CD4-positive, alpha-beta memory T cell (primary cell): Measurements from ENCODE around the gene RXFP4. TPM values are rescaled to one million over a fixed set of nuclear protein-coding genes. Genes with fewer than 3 reads are reported as not detected.

Source experiments
- CTCF ChIA-PET: fragments of 350-600 bp; sonication (Branson Sonifier 250); formaldehyde crosslinking; loops from one replicate; lab custom pipeline; 2021; ENCODE audit warnings: inconsistent platforms; ENCODE audit not compliant: partially characterized antibody; lab: Charles Lee
- POLR2A ChIA-PET: fragments of 350-600 bp; sonication (Branson Sonifier 250); formaldehyde crosslinking; loops from one replicate; lab custom pipeline; 2021; ENCODE audit not compliant: partially characterized antibody; lab: Charles Lee
- DNase-seq, 5 donors: peaks; one replicate each; pipeline versions ENCODE4 v3.0.0 to v3.0.0-alpha.2; 2020 to 2022; ENCODE audit warnings: mixed read lengths in 1 of 5
- H3K27ac ChIP-seq: one replicate; pipeline ENCODE4 v1.7.0; 2013; ENCODE audit warnings: low read depth, low read length
- H3K27me3 ChIP-seq: 2 replicates; pipeline ENCODE4 v1.7.0; 2013; ENCODE audit warnings: mild to moderate bottlenecking, low read length, moderate library complexity; ENCODE audit not compliant: insufficient read depth
- H3K36me3 ChIP-seq: 2 replicates; pipeline ENCODE4 v1.7.0; 2013; ENCODE audit warnings: mild to moderate bottlenecking, low read length, moderate library complexity; ENCODE audit not compliant: insufficient read depth
- H3K4me1 ChIP-seq: 2 replicates; pipeline ENCODE4 v1.7.0; 2013; ENCODE audit warnings: mild to moderate bottlenecking, low read length, moderate library complexity; ENCODE audit not compliant: insufficient read depth
- H3K4me3 ChIP-seq, 2 donors: one replicate each; pipeline ENCODE4 v1.7.0; 2013; ENCODE audit warnings: low read length in 2 of 2, mild to moderate bottlenecking in 1 of 2
- H3K9me3 ChIP-seq, 2 donors: one replicate each; pipeline ENCODE4 v1.7.0; 2013; ENCODE audit warnings: low read length in 2 of 2, control low read depth in 1 of 2; ENCODE audit not compliant: control insufficient read depth in 1 of 2
- H3K27ac Mint-ChIP-seq, 7 donors: one replicate each; pipeline ENCODE4 v1.8.0; 2020 to 2021; ENCODE audit warnings: mixed read lengths in 7 of 7, mild to moderate bottlenecking in 6 of 7, inconsistent platforms in 3 of 7, moderate library complexity in 3 of 7
- H3K27me3 Mint-ChIP-seq, 2 donors: one replicate each; pipeline ENCODE4 v1.8.0; 2020 to 2021; ENCODE audit warnings: mixed read lengths in 2 of 2
- H3K36me3 Mint-ChIP-seq, 2 donors: one replicate each; pipeline ENCODE4 v1.8.0; 2020 to 2021; ENCODE audit warnings: mixed read lengths in 2 of 2, inconsistent platforms in 1 of 2, mild to moderate bottlenecking in 1 of 2
- H3K4me1 Mint-ChIP-seq, 4 donors: one replicate each; pipeline ENCODE4 v1.8.0; 2020 to 2021; ENCODE audit warnings: mixed read lengths in 4 of 4, mild to moderate bottlenecking in 1 of 4
- H3K4me3 Mint-ChIP-seq, 8 donors: one replicate each; pipeline ENCODE4 v1.8.0; 2020 to 2021; ENCODE audit warnings: mixed read lengths in 8 of 8, mild to moderate bottlenecking in 7 of 8, moderate library complexity in 6 of 8, inconsistent platforms in 3 of 8
- H3K9me3 Mint-ChIP-seq, 8 donors: one replicate each; pipeline ENCODE4 v1.8.0; 2020 to 2021; ENCODE audit warnings: mixed read lengths in 8 of 8, mild to moderate bottlenecking in 5 of 8, inconsistent platforms in 3 of 8, moderate library complexity in 1 of 8
- intact Hi-C: fragments of 100-400 bp; cut with micrococcal nuclease; formaldehyde crosslinking; loops from one replicate; pipeline ENCODE4 v1.15.1; 2023
- polyA plus RNA-seq, 2 donors: library from polyadenylated mRNA; unstranded; fragments of 300-500 nt; fragmentation: Illumina TruSeq; gene quantifications; one replicate each; pipeline ENCODE4 v1.2.3, GENCODE V29; 2021
- total RNA-seq, 2 experiments: library from RNA; stranded (reverse); gene quantifications; one replicate each; pipeline ENCODE4 v1.2.3, GENCODE V29; 2021

Gene RXFP4
- total and polyA plus RNA-seq, 4 experiments from 2014 or later, result 0.91 TPM; not detected in 3

GRCh38 chr1:155898888-155899287, 42.5 kb upstream of the RXFP4 start:
- Histone ChIP-seq H3K4me3 (no peak overlapping the region), H3K36me3 (peaks cover 30% of the 10 kb centered on the region), H3K27ac (no peak overlapping the region), H3K27me3 (no peaks in the 10 kb centered on the region), H3K4me1 (peaks cover 3% of the 10 kb centered on the region), H3K9me3 (no peaks in the 10 kb centered on the region)
- Mint-ChIP-seq H3K4me3 (no peak overlapping the region), H3K36me3 (peaks cover 24 to 47% of the 10 kb centered on the region in 2 donors), H3K9me3 (no peaks in the 10 kb centered on the region), H3K27me3 (no peaks in the 10 kb centered on the region), H3K27ac (peak overlapping the region in 1 of 7 donors; percentile 4), H3K4me1 (peaks cover 2 to 6% (median 4%) of the 10 kb centered on the region in 4 donors)
- DNase-seq, result no peak
- CTCF ChIA-PET, result interaction anchor here (1.1 to 1.8 kb wide), 3 partner anchors 11 to 39 kb away, joined by 3 to 5 read pairs (median 3); no protein-coding TSS in a partner anchor
- POLR2A ChIA-PET, result no interaction called here
- intact Hi-C loops, result no loop called here

- Mint-ChIP-seq H3K4me3 (no peak overlapping the region), H3K27ac (peak overlapping the region in 4 of 7 donors; percentile 4 to 40 (median 33)), H3K36me3 (peaks cover 32 to 55% of the 10 kb centered on the region in 2 donors), H3K4me1 (peaks cover 0 to 6% (median 6%) of the 10 kb centered on the region in 4 donors), H3K9me3 (no peaks in the 10 kb centered on the region), H3K27me3 (no peaks in the 10 kb centered on the region)
- CTCF ChIA-PET, result interaction anchor here (1.5 kb wide), 1 partner anchor 17 kb away, joined by 3 read pairs; no protein-coding TSS in a partner anchor
- Histone ChIP-seq H3K27me3 (no peaks in the 10 kb centered on the region), H3K4me3 (no peak overlapping the region), H3K36me3 (peaks cover 37% of the 10 kb centered on the region), H3K27ac (no peak overlapping the region), H3K9me3 (no peaks in the 10 kb centered on the region), H3K4me1 (no peaks in the 10 kb centered on the region)
- DNase-seq, result no peak
- POLR2A ChIA-PET, result no interaction called here
- intact Hi-C loops, result no loop called here
Observed at GRCh38 chr1:155899683-155900082, 41.8 kb upstream of the RXFP4 start.

- Histone ChIP-seq H3K4me1 (no peaks in the 10 kb centered on the region), H3K36me3 (peaks cover 42% of the 10 kb centered on the region), H3K27ac (no peak overlapping the region), H3K9me3 (no peaks in the 10 kb centered on the region), H3K4me3 (no peak overlapping the region), H3K27me3 (no peaks in the 10 kb centered on the region)
- Mint-ChIP-seq H3K27ac (peak overlapping the region in 1 of 7 donors; percentile 4), H3K9me3 (no peaks in the 10 kb centered on the region), H3K4me3 (no peak overlapping the region), H3K27me3 (no peaks in the 10 kb centered on the region), H3K4me1 (peaks cover 0 to 6% (median 6%) of the 10 kb centered on the region in 4 donors), H3K36me3 (peaks cover 33 to 57% of the 10 kb centered on the region in 2 donors)
- intact Hi-C loops, result no loop called here
- ChIA-PET CTCF (interaction anchor here (1.5 kb wide), 1 partner anchor 16 kb away, joined by 3 read pairs; no protein-coding TSS in a partner anchor), POLR2A (no interaction called here)
- DNase-seq, result no peak
Observed at GRCh38 chr1:155900161-155900560, 41.3 kb upstream of the RXFP4 start.

- no peaks in the 10 kb centered on the region for H3K27me3 Mint-ChIP-seq
- H3K4me3 Mint-ChIP-seq, result no peak overlapping the region
- Histone ChIP-seq H3K27me3 (no peaks in the 10 kb centered on the region), H3K4me3 (no peak overlapping the region), H3K36me3 (peaks cover 48% of the 10 kb centered on the region), H3K9me3 (no peaks in the 10 kb centered on the region), H3K4me1 (peaks cover 1% of the 10 kb centered on the region), H3K27ac (no peak overlapping the region)
- no peak for DNase-seq
- POLR2A ChIA-PET, result interaction anchor here (1.0 to 1.3 kb wide), 2 partner anchors 64 to 73 kb away, joined by 3 to 4 read pairs; no protein-coding TSS in a partner anchor
- H3K4me1 Mint-ChIP-seq, result peaks cover 0 to 12% (median 6%) of the 10 kb centered on the region in 4 donors
- H3K27ac Mint-ChIP-seq, result peak overlapping the region in 1 of 7 donors; percentile 13
- H3K9me3 Mint-ChIP-seq, result no peaks in the 10 kb centered on the region
- intact Hi-C loops, result no loop called here
- CTCF ChIA-PET, result interaction anchor here (1.0 to 1.1 kb wide), 2 partner anchors 11 to 79 kb away, joined by 3 to 4 read pairs; no protein-coding TSS in a partner anchor
- H3K36me3 Mint-ChIP-seq, result peaks cover 30 to 51% of the 10 kb centered on the region in 2 donors
Observed at GRCh38 chr1:155904261-155904660, 37.2 kb upstream of the RXFP4 start.

- intact Hi-C loops, result loop anchor here (2.0 kb wide), 1 partner anchor 69 kb away; the partner anchor contains the start of gene ARHGEF2
- Histone ChIP-seq H3K4me3 (peak overlapping the region in 1 of 2 donors; percentile 86), H3K27me3 (no peaks in the 10 kb centered on the region), H3K36me3 (peaks cover 26% of the 10 kb centered on the region), H3K4me1 (peaks cover 21% of the 10 kb centered on the region), H3K9me3 (no peaks in the 10 kb centered on the region), H3K27ac (peak overlapping the region; percentile 79)
- Mint-ChIP-seq H3K4me1 (peaks cover 16 to 28% (median 21%) of the 10 kb centered on the region in 4 donors), H3K36me3 (peaks cover 10 to 58% of the 10 kb centered on the region in 2 donors), H3K27ac (peak overlapping the region; percentile 63 to 97 (median 86)), H3K9me3 (no peaks in the 10 kb centered on the region), H3K27me3 (no peaks in the 10 kb centered on the region), H3K4me3 (peak overlapping the region; percentile 76 to 99 (median 98))
- DNase-seq, result peak in 1 of 5 donors; percentile 13
- ChIA-PET POLR2A (no interaction called here), CTCF (interaction anchor here (1.4 kb wide), 1 partner anchor 12 kb away, joined by 5 read pairs; no protein-coding TSS in a partner anchor)
Observed at GRCh38 chr1:155909894-155910293, 31.5 kb upstream of the RXFP4 start.

GRCh38 chr1:155910621-155911121, 30.8 kb upstream of the RXFP4 start:
- Histone ChIP-seq H3K27me3 (no peaks in the 10 kb centered on the region), H3K9me3 (no peaks in the 10 kb centered on the region), H3K4me3 (peak overlapping the region; percentile 85 to 86), H3K36me3 (peaks cover 23% of the 10 kb centered on the region), H3K27ac (peak overlapping the region; percentile 79), H3K4me1 (peaks cover 21% of the 10 kb centered on the region)
- Mint-ChIP-seq H3K4me3 (peak overlapping the region; percentile 92 to 99 (median 98)), H3K9me3 (no peaks in the 10 kb centered on the region), H3K36me3 (peaks cover 11 to 63% of the 10 kb centered on the region in 2 donors), H3K27me3 (no peaks in the 10 kb centered on the region), H3K27ac (peak overlapping the region; percentile 86 to 99 (median 98)), H3K4me1 (peaks cover 16 to 28% (median 21%) of the 10 kb centered on the region in 4 donors)
- DNase-seq, result peak in 1 of 5 donors; percentile 24
- CTCF ChIA-PET, result interaction anchor here (1.4 kb wide), 1 partner anchor 12 kb away, joined by 5 read pairs; no protein-coding TSS in a partner anchor
- intact Hi-C loops, result loop anchor here (1.0 to 2.0 kb wide), 4 partner anchors 24 to 144 kb away; partner anchors contain the start of genes ARHGEF2, KHDC4, LAMTOR2 and SYT11
- POLR2A ChIA-PET, result no interaction called here
